ENCODE data around the gene EVPLL.
"Not testable (repeated sequence)": the region's sequence is repeated elsewhere in the genome, so short reads cannot be mapped to it uniquely, and the experiment has no call there.

DNA sequence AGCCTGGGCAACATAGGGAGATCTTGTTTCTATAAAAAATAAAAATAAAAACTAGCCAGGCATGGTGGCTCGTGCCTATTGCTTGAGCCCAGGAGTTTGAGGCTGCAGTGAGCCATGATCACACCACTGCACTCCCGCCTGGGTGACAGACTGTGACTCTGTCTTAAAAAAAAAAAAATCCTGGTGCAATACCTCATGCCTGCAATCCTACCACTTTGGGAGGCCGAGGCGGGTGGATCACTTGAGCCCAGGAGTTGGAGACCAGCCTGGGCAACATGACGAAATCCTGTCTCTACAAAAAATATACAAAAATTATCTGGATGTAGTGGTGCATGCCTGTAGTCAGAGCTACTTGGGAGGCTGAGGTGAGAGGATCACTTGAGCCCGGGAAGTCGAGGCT lies 6.7 kb downstream of the EVPLL start:
- TF ChIP-seq, protein P1, sequence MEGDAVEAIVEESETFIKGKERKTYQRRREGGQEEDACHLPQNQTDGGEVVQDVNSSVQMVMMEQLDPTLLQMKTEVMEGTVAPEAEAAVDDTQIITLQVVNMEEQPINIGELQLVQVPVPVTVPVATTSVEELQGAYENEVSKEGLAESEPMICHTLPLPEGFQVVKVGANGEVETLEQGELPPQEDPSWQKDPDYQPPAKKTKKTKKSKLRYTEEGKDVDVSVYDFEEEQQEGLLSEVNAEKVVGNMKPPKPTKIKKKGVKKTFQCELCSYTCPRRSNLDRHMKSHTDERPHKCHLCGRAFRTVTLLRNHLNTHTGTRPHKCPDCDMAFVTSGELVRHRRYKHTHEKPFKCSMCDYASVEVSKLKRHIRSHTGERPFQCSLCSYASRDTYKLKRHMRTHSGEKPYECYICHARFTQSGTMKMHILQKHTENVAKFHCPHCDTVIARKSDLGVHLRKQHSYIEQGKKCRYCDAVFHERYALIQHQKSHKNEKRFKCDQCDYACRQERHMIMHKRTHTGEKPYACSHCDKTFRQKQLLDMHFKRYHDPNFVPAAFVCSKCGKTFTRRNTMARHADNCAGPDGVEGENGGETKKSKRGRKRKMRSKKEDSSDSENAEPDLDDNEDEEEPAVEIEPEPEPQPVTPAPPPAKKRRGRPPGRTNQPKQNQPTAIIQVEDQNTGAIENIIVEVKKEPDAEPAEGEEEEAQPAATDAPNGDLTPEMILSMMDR (IDR thresholded peaks at IDR 0.05; ENCODE audit: insufficient read depth, low read length) = not testable (repeated sequence)
- TF ChIP-seq POLR2AphosphoS5 (IDR thresholded peaks at IDR 0.05; ENCODE audit: low read depth); SPI1 (IDR thresholded peaks at IDR 0.05; ENCODE audit: borderline replicate concordance, low read depth): not testable (repeated sequence)
- TF ChIP-seq, protein P2, sequence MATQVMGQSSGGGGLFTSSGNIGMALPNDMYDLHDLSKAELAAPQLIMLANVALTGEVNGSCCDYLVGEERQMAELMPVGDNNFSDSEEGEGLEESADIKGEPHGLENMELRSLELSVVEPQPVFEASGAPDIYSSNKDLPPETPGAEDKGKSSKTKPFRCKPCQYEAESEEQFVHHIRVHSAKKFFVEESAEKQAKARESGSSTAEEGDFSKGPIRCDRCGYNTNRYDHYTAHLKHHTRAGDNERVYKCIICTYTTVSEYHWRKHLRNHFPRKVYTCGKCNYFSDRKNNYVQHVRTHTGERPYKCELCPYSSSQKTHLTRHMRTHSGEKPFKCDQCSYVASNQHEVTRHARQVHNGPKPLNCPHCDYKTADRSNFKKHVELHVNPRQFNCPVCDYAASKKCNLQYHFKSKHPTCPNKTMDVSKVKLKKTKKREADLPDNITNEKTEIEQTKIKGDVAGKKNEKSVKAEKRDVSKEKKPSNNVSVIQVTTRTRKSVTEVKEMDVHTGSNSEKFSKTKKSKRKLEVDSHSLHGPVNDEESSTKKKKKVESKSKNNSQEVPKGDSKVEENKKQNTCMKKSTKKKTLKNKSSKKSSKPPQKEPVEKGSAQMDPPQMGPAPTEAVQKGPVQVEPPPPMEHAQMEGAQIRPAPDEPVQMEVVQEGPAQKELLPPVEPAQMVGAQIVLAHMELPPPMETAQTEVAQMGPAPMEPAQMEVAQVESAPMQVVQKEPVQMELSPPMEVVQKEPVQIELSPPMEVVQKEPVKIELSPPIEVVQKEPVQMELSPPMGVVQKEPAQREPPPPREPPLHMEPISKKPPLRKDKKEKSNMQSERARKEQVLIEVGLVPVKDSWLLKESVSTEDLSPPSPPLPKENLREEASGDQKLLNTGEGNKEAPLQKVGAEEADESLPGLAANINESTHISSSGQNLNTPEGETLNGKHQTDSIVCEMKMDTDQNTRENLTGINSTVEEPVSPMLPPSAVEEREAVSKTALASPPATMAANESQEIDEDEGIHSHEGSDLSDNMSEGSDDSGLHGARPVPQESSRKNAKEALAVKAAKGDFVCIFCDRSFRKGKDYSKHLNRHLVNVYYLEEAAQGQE (IDR thresholded peaks at IDR 0.05; ENCODE audit: insufficient replicate concordance, low read depth) = not testable (repeated sequence)

Measured in HL-60 (cell line).